ENCODE data around the gene KANSL2. TPM values are rescaled to one million over a fixed set of nuclear protein-coding genes. Genes with fewer than 3 reads are reported as not detected.

Gene KANSL2
- polyA plus RNA-seq, 1 donor from 2014 or later: 116 TPM

- Histone ChIP-seq H3K9me2 (ENCODE audit: insufficient read depth, low read length) (no peaks in the 10 kb centered on the region), H3K79me2 (replicated peaks; ENCODE audit: insufficient read depth, low read length) (peaks cover 2% of the 10 kb centered on the region), H3K27ac (ENCODE audit: low read length) (no peak overlapping the region), H4K20me1 (ENCODE audit: insufficient read depth) (peaks cover 5% of the 10 kb centered on the region), H3K36me3 (ENCODE audit: insufficient read depth, low read length) (peaks cover 12% of the 10 kb centered on the region), H3K9ac (ENCODE audit: low read length) (no peak overlapping the region), H3K9me3 (ENCODE audit: low read length) (no peaks in the 10 kb centered on the region), H3K4me2 (ENCODE audit: low read length) (no peak overlapping the region), H2AFZ (ENCODE audit: low read depth, low read length) (no peak overlapping the region), H3K4me3 (ENCODE audit: low read length) (no peak overlapping the region), H3K27me3 (ENCODE audit: insufficient read depth, low read depth, low read length) (no peaks in the 10 kb centered on the region), H3F3A (ENCODE audit: insufficient read depth, low read length, poor library complexity, severe bottlenecking) (no peaks in the 10 kb centered on the region)
- TF ChIP-seq SMC3 (conservative IDR thresholded peaks at IDR 0.05; ENCODE audit: poor library complexity) (no peak), RAD21 (conservative IDR thresholded peaks at IDR 0.05) (no peak), REST (IDR thresholded peaks at IDR 0.05; ENCODE audit: borderline replicate concordance) (no peak), CTCF (IDR thresholded peaks at IDR 0.05; ENCODE audit: poor library complexity, severe bottlenecking) (no peak), TAF1 (IDR thresholded peaks at IDR 0.05; ENCODE audit: low read depth) (no peak), EZH2 (IDR thresholded peaks at IDR 0.05; ENCODE audit: borderline replicate concordance, insufficient read depth, low read length, poor library complexity, severe bottlenecking) (no peak), POLR2AphosphoS5 (IDR thresholded peaks at IDR 0.05) (no peak), MXI1 (conservative IDR thresholded peaks at IDR 0.05; ENCODE audit: poor library complexity, severe bottlenecking) (no peak), EP300 (conservative IDR thresholded peaks at IDR 0.05; ENCODE audit: poor library complexity, severe bottlenecking) (no peak)
Measured at GRCh38 chr12:48668996-48669395, 13.0 kb downstream of the KANSL2 start.

- H3K36me3 ChIP-seq (ENCODE audit: insufficient read depth, low read length): peaks cover 2% of the 10 kb centered on the region
- H2AFZ ChIP-seq (ENCODE audit: low read depth, low read length): no peak overlapping the region
- no peaks in the 10 kb centered on the region for H4K20me1 ChIP-seq (ENCODE audit: insufficient read depth)
- no peaks in the 10 kb centered on the region for H3K9me3 ChIP-seq (ENCODE audit: low read length)
- TF ChIP-seq TAF1 (IDR thresholded peaks at IDR 0.05; ENCODE audit: low read depth) (no peak), CTCF (IDR thresholded peaks at IDR 0.05; ENCODE audit: poor library complexity, severe bottlenecking) (no peak), EP300 (conservative IDR thresholded peaks at IDR 0.05; ENCODE audit: poor library complexity, severe bottlenecking) (no peak), EZH2 (IDR thresholded peaks at IDR 0.05; ENCODE audit: borderline replicate concordance, insufficient read depth, low read length, poor library complexity, severe bottlenecking) (no peak), REST (IDR thresholded peaks at IDR 0.05; ENCODE audit: borderline replicate concordance) (no peak), RAD21 (conservative IDR thresholded peaks at IDR 0.05) (no peak), MXI1 (conservative IDR thresholded peaks at IDR 0.05; ENCODE audit: poor library complexity, severe bottlenecking) (no peak), SMC3 (conservative IDR thresholded peaks at IDR 0.05; ENCODE audit: poor library complexity) (no peak), POLR2AphosphoS5 (IDR thresholded peaks at IDR 0.05) (no peak)
- no peak overlapping the region for H3K4me3 ChIP-seq (ENCODE audit: low read length)
- no peak overlapping the region for H3K27ac ChIP-seq (ENCODE audit: low read length)
- no peaks in the 10 kb centered on the region for H3K9me2 ChIP-seq (ENCODE audit: insufficient read depth, low read length)
- no peak overlapping the region for H3K9ac ChIP-seq (ENCODE audit: low read length)
- H3F3A ChIP-seq (ENCODE audit: insufficient read depth, low read length, poor library complexity, severe bottlenecking): no peaks in the 10 kb centered on the region
- H3K79me2 ChIP-seq (replicated peaks; ENCODE audit: insufficient read depth, low read length): peaks cover 3% of the 10 kb centered on the region
- H3K4me2 ChIP-seq (ENCODE audit: low read length): no peak overlapping the region
- no peaks in the 10 kb centered on the region for H3K27me3 ChIP-seq (ENCODE audit: insufficient read depth, low read depth, low read length)
Measured at GRCh38 chr12:48659863-48660262, 22.2 kb downstream of the KANSL2 start.
